Measurements from ENCODE around the gene RANBP3L.
"Not testable (repeated sequence)": the region's sequence is repeated elsewhere in the genome, so short reads cannot be mapped to it uniquely, and the experiment has no call there.

The RANBP3L gene

GRCh38 chr5:36202521-36202961, 99.2 kb downstream of the RANBP3L start:
- DNase-seq = no peak

- DNase-seq = no peak
These were observed 101.2 kb downstream of the RANBP3L start for GRCh38 chr5:36200513-36200912.

GRCh38 chr5:36199620-36200019, 102.1 kb downstream of the RANBP3L start:
- DNase-seq = no peak

GRCh38 chr5:36198783-36199182, 102.9 kb downstream of the RANBP3L start:
- DNase-seq = not testable (repeated sequence)
